Stimulated activated CD4-positive, alpha-beta T cell treated with anti-CD3 and anti-CD28 coated beads, Interleukin-1b, Interleukin-23, amount 100 ng/mL, for 24 hours (primary cell): Measurements from ENCODE around the gene HINT2.

Source experiments
- DNase-seq, 4 experiments: peaks; one replicate each; pipeline ENCODE4 v3.0.0-alpha.2; 2020; ENCODE audit warnings: low read depth in 4 of 4, low spot score in 1 of 4

Gene HINT2

DNA sequence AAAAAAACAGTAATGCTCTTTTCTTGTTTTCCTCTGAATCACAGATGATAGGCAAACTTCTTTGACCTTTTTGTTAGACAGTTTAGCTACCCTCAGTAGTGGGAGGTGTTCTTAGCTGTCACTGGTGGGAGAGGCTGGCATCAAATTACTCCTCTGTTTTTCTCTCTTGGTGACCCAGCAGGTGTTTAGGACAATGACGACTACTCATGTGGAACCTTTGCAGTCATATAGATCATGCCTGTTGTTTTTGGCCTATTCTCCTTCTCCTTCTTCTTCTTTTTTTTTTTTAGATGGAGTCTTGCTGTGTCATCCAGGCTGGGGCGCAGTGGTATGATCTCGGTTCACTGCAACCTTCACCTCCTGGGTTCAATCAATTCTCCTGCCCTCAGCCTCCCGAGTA is 38.8 kb downstream of the HINT2 start:
- no peak for DNase-seq

DNA sequence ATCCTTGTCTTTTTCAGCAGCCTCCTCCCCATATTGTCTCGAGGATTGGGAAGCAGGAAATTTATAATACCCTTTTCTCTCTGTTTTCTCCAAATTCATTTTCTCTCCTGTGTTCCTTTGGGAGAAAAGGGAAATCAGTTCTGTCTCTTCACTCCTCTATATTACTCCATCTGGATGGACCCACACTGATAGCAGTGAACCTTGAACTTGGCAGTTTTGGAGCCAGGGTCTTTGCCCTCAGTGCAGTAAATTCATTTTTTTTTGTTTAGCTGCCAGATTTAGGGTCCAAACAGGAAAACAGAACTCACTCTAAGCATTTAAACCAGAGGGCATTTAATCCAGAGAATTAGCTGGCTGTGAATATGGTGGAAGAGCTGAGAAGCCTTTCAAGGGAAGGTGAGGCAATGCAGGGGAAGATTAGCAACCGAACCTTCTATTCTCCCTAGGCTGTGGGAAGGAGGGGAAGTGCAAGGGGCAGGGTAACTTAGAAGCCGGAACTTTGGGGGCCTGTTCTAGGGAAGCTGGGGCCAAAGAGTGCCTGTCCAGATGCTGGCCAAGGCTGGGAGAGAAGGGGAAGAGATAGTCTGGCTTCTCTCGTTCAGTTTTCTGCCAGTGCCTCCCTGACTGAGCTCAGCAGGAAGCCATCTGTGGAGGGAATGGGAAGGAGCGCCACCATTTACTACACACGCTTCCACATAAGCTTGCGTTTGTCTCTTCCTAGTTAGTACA is 39.8 kb downstream of the HINT2 start:
- no peak for DNase-seq

DNA sequence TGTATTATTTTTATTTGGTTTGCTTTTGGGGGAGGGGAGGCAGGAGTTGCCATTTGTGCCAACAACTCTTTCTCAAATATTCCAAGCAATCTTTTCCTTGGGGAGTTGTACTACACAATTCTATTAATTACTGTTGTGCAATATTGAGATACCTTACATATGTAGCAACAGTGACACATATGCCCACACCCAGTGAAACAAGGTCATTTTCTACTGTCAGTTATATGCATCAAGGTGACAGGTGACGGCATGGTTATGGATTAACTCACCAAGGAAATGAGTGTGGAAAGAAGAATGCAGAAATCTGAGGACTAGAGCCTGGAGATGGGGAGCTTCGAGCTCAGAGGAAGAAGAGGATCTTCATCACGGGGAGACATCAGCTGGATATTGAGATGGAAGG is 42.9 kb downstream of the HINT2 start:
- no peak for DNase-seq

DNA sequence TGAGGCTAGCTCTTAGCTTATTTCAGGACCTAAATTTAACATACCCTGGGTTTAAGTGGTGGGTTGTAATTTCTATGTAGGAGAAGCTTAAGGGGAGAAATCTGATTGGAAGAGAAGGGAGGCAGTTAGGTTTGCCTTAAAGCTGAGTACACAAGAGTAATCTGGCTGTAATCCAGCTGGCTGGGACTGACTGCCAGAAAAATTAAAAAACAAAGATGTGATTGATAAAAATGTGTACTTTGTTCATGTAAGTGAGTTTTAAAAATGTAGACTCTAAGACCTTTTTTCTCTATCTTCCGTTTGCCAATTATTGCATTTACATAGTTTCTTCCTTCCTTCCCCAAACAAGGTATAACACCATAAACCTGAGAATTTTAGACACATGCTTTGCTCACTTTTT is 43.3 kb downstream of the HINT2 start:
- DNase-seq: no peak

DNA sequence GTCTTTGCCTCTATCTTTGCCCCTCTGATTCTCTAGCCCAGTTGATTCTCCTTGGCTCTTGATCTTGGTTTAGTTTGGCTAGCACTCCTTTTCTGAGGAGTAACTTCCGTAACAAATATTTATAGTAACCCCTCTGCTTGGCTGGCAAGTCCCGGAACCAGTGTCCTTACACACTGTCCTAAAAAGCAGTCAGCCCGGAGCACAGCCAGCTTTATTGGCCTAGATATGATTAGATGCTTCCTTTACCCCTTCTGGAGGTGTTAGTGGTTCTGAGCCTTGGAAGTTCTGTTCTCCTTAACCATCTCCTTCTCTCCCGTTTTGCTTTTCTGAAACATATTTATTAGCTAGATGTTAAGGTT is 43.8 kb downstream of the HINT2 start:
- no peak for DNase-seq

DNA sequence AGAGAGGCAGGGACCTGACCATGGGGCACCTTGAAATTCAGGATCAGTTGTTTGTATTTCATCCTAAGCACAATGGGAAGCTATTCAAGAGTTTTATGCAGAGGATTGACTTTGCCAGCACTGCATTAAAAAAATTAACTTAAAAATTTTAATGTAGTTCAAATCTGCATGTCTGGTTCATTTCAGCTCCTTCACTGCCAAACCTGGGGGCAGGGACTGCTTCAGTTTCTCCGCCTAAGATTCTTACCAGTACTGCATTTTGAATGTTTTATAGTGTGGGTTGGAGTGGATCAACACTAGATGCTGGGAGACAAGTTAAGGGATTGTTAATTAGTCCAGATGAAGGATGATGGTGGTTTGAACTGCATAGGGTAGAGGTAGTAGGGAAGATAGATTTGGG is 45.1 kb downstream of the HINT2 start:
- DNase-seq: no peak

DNA sequence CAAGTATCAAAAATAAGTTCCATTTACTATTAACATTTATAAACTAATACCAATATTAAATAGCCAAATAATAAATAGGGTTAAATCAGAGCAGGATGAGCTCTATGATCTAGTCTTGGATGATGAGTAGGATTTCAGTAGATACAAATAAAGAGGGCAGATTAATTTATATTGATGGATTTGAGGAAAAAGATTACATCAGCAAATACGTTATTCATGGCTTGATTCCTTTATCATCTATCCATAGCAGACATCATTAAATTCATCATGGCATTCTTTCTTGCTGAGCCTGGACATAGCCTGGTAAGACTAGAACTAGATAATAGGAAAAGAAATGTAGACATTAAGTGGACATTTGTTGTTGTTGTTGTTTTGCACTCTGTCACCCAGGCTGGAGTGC is 47.4 kb downstream of the HINT2 start:
- no peak for DNase-seq

DNA sequence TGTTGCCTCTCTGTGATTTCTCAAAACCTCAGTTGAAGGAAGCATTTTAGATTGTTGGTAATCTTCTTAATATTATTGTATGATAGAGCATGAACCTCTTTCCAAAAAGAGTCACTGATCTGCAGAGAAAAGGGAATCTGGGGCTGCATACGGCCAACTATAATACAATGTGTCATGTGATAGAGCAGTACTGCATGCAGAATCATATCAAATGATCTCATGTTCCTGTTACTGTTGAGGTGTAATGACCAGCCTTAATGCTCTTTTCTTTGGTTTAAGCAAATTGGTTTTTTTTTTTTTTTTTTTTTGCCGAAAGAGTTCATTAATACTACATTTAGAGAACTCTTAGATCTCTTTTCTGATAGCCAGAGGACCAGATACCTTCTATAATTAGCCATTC is 47.8 kb downstream of the HINT2 start:
- no peak for DNase-seq

DNA sequence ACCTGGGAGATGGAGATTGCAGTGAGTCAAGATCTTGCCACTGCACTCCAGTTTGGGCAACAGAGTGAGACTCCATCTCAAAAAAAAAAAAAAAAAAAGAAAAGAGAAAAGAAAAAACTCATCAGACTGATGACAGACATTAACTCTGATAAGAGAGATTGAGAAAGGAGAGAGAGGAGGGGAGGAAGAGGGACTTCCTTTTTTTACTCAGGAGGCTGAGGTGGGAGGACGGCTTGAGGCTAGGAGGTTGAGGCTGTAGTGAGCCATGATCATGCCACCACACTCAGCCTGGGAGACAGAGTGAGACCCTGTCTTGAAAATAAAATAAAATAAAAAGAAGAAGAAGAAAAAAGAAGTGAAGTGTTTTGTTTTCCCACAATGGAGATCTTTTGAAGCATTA is 51.0 kb downstream of the HINT2 start:
- no peak for DNase-seq

DNA sequence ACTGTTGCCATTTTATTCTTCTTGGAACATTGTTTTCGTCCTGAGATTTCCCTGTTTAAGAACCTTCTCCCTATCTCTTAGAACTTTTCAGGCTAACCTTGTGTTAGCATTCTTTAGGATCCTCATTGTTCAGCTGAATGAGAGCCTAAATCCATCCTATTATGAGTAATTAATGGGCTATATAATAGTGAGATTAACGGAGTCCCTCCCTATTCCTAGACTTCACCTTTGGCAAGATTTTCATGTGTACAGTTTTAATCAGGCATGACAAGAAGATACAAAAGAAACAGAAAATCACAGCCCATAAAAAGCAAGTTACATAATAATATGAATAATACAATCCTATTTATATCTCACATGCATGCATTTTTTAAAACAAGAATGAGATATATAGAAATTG is 51.7 kb downstream of the HINT2 start:
- DNase-seq: no peak
